ENCODE results near the gene ZNF608. TPM values are rescaled to one million over a fixed set of nuclear protein-coding genes. Genes with fewer than 3 reads are reported as not detected.
A peak's percentile ranks its signal among the peaks of the same experiment; 100 is the strongest.

The ZNF608 gene, protein sequence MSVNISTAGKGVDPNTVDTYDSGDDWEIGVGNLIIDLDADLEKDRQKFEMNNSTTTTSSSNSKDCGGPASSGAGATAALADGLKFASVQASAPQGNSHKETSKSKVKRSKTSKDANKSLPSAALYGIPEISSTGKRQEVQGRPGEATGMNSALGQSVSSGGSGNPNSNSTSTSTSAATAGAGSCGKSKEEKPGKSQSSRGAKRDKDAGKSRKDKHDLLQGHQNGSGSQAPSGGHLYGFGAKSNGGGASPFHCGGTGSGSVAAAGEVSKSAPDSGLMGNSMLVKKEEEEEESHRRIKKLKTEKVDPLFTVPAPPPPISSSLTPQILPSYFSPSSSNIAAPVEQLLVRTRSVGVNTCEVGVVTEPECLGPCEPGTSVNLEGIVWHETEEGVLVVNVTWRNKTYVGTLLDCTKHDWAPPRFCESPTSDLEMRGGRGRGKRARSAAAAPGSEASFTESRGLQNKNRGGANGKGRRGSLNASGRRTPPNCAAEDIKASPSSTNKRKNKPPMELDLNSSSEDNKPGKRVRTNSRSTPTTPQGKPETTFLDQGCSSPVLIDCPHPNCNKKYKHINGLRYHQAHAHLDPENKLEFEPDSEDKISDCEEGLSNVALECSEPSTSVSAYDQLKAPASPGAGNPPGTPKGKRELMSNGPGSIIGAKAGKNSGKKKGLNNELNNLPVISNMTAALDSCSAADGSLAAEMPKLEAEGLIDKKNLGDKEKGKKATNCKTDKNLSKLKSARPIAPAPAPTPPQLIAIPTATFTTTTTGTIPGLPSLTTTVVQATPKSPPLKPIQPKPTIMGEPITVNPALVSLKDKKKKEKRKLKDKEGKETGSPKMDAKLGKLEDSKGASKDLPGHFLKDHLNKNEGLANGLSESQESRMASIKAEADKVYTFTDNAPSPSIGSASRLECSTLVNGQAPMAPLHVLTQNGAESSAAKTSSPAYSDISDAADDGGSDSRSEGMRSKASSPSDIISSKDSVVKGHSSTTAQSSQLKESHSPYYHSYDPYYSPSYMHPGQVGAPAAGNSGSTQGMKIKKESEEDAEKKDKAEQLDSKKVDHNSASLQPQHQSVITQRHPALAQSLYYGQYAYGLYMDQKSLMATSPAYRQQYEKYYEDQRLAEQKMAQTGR (N-terminal part only)
- 17.5 and 24.0 TPM in 2 replicates for total RNA-seq (2022)
- percentile 76 among the genes with signal in this experiment for Bru-seq, nascent RNA
- BruChase-seq, experiment 1, labeled RNA remaining after a 2-hour chase, result percentile 61 among the genes with signal in this experiment
- percentile 56 among the genes with signal in this experiment for BruChase-seq, experiment 2, labeled RNA remaining after a 6-hour chase
- long read RNA-seq, partial matches to known transcripts, result 0 of 2 reads
- long read RNA-seq, other reads (novel, unspliced or antisense), result 2 of 2 reads

DNA sequence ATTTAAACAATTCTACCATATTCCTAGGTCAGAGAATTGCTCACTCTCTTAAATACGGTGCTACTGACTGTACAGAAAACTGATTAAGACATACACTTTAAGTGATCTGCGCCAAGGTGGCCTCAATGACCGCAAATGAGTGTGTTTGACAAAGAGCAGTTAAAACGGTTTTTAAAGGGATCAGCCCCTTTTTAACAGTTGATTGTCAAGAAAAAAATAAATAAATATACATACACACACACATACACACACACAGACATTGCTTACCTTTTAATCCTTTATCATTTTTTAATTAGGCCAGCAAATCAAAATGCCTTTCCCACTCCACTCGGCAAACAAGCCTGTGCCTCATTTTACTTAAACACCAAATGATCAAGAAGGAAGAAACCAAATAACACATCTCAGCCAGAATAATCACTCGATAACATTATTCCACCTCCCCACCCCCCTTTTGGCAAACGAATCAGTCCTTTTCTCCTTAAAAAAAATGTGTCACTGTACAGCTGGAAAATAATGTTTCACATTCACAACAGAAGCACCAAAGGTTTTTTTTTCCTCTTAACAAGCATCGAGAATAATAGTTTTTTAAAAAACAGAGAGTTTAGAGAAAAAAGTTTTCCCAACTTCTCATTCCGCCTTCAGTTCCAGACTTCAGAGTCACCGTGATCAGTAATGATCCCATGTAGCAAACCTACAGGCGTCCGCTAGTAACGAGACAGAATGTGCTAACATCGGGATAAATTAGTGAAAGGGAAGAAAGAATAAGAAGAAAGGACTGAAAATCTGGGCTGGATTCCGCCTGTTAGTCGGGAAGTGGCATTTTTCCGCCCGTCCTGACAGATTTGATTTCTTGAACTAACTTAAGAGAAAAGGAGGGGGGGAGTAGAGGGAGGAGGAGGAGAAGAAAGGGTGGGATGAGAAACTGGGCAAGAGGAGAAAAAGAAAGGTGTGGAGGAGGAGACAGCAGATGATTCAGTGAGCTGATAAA lies at the start of gene ZNF608:
ZNF608 (minus strand) TSS at position 712 of the 988 bp plus-strand sequence. CDS start 1,650 bp downstream, outside the sequence.
- no peak within 1 kb of the TSS for H3K4me3 Mint-ChIP-seq (ENCODE audit: unreplicated experiment)
- Histone ChIP-seq H3K36me3 (ENCODE audit: control insufficient read depth, insufficient read depth, low read length) (no peaks in the 10 kb centered on the region; the same call in 1 of the 2 replicates), H3K27me3 (replicated peaks; ENCODE audit: control insufficient read depth, insufficient read depth, low read length) (no peaks in the 10 kb centered on the region), H3K4me1 (peaks cover 59% of the 10 kb centered on the region), H3K4me3 (ENCODE audit: low read depth, low read length) (peak within 1 kb of the TSS; percentile 62), H3K9me3 (no peaks in the 10 kb centered on the region)
- TSS peak; percentile 7 for BruUV-seq (replicated peaks)
- no peaks in the 10 kb centered on the region for H3K9me3 Mint-ChIP-seq (ENCODE audit: unreplicated experiment)
- TF ChIP-seq, protein P1, sequence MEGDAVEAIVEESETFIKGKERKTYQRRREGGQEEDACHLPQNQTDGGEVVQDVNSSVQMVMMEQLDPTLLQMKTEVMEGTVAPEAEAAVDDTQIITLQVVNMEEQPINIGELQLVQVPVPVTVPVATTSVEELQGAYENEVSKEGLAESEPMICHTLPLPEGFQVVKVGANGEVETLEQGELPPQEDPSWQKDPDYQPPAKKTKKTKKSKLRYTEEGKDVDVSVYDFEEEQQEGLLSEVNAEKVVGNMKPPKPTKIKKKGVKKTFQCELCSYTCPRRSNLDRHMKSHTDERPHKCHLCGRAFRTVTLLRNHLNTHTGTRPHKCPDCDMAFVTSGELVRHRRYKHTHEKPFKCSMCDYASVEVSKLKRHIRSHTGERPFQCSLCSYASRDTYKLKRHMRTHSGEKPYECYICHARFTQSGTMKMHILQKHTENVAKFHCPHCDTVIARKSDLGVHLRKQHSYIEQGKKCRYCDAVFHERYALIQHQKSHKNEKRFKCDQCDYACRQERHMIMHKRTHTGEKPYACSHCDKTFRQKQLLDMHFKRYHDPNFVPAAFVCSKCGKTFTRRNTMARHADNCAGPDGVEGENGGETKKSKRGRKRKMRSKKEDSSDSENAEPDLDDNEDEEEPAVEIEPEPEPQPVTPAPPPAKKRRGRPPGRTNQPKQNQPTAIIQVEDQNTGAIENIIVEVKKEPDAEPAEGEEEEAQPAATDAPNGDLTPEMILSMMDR (IDR thresholded peaks at IDR 0.05; ENCODE audit: insufficient read depth in 1 of 2, low read depth in 1 of 2, low read length in 1 of 2, severe bottlenecking in 1 of 2, unreplicated experiment in 1 of 2), result no peak
- CTCF ChIA-PET, result interaction anchor here (0.6 kb wide), 1 partner anchor 85 kb away, joined by 3 read pairs; no protein-coding TSS in a partner anchor
- peak within 1 kb of the TSS; percentile 93 for H3K27ac Mint-ChIP-seq (ENCODE audit: unreplicated experiment)
- DNase-seq, result peak in 1 of 2 experiments; percentile 24
- peaks cover 6% of the 10 kb centered on the region for H3K4me1 Mint-ChIP-seq (ENCODE audit: low read depth, unreplicated experiment)
- intact Hi-C loops (cut with micrococcal nuclease; ENCODE audit: unreplicated experiment), result loop anchor here (5.0 kb wide), 6 partner anchors 141 to 459 kb away; no protein-coding TSS in a partner anchor
- peaks cover 17% of the 10 kb centered on the region for H3K36me3 Mint-ChIP-seq (ENCODE audit: insufficient read depth, unreplicated experiment)
- H3K27me3 Mint-ChIP-seq (ENCODE audit: insufficient read depth, unreplicated experiment), result no peaks in the 10 kb centered on the region
- POLR2A ChIA-PET, result interaction anchor here (0.7 kb wide), 1 partner anchor 267 kb away, joined by 3 read pairs; no protein-coding TSS in a partner anchor

DNA sequence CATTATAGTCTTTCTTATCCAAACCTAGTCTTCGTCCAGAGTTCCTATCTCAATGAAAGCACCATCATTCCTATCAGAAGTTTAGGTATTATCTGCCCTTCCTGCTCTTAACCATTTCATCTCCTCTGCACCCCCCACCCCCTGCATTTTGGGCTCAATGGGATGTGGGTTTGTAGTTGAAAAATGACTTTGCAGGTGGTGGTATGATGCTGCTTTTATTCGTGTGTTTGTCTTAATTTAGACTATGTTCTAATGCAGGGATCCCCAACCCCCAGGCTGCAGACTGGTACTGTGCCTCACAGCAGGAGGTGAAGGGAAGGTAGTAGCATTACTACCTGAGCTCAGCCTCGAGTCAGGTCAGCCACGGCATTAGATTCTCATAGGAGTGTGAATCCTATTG lies 49.4 kb upstream of the ZNF608 start:
- TF ChIP-seq, protein P1 (IDR thresholded peaks at IDR 0.05; ENCODE audit: insufficient read depth in 1 of 2, low read depth in 1 of 2, low read length in 1 of 2, severe bottlenecking in 1 of 2, unreplicated experiment in 1 of 2), result no peak
- H3K36me3 ChIP-seq (ENCODE audit: control insufficient read depth, insufficient read depth, low read length), result no peaks in the 10 kb centered on the region
- intact Hi-C loops (cut with micrococcal nuclease; ENCODE audit: unreplicated experiment), result no loop called here
- no peaks in the 10 kb centered on the region for H3K27me3 ChIP-seq (replicated peaks; ENCODE audit: control insufficient read depth, insufficient read depth, low read length)
- H3K4me3 Mint-ChIP-seq (ENCODE audit: unreplicated experiment), result no peak overlapping the region
- no peak overlapping the region for H3K4me3 ChIP-seq (ENCODE audit: low read depth, low read length)
- H3K36me3 Mint-ChIP-seq (ENCODE audit: insufficient read depth, unreplicated experiment), result no peaks in the 10 kb centered on the region
- H3K27ac Mint-ChIP-seq (ENCODE audit: unreplicated experiment), result no peak overlapping the region
- BruUV-seq (replicated peaks), result no TSS peak
- H3K4me1 Mint-ChIP-seq (ENCODE audit: low read depth, unreplicated experiment), result no peaks in the 10 kb centered on the region
- no peaks in the 10 kb centered on the region for H3K9me3 ChIP-seq
- no peak for DNase-seq
- no peaks in the 10 kb centered on the region for H3K9me3 Mint-ChIP-seq (ENCODE audit: unreplicated experiment)
- no peaks in the 10 kb centered on the region for H3K27me3 Mint-ChIP-seq (ENCODE audit: insufficient read depth, unreplicated experiment)
- ChIA-PET CTCF (no interaction called here), POLR2A (no interaction called here)
- H3K4me1 ChIP-seq, result peaks cover 20% of the 10 kb centered on the region
